Erythroblast (primary cell): ENCODE results near the gene GFI1B.

Experiments used
- DNase-seq, 2 experiments: peaks; one replicate each; lab custom pipeline; 2025; lab: John Stamatoyannopoulos, UW
- GATA1 ChIP-seq: IDR thresholded peaks from 2 replicates; pipeline ENCODE4 v1.6.1; 2011; ENCODE audit warnings: low read depth, mild to moderate bottlenecking, control low read depth, low read length, moderate library complexity
- POLR2A ChIP-seq: IDR thresholded peaks from 2 replicates; pipeline ENCODE4 v1.6.1; 2011; ENCODE audit warnings: mild to moderate bottlenecking, low read length

The GFI1B gene

GRCh38 chr9:132983491-132984201 lies 5.2 kb downstream of the GFI1B start:
- no peak for TF ChIP-seq POLR2A
- no peak for TF ChIP-seq GATA1
- no peak for DNase-seq

- DNase-seq = peak; percentile 96 to 99
- TF ChIP-seq POLR2A (peak; percentile 74), GATA1 (peak; percentile 42)
These were observed 5.9 kb downstream of the GFI1B start for GRCh38 chr9:132984202-132985070.

DNA sequence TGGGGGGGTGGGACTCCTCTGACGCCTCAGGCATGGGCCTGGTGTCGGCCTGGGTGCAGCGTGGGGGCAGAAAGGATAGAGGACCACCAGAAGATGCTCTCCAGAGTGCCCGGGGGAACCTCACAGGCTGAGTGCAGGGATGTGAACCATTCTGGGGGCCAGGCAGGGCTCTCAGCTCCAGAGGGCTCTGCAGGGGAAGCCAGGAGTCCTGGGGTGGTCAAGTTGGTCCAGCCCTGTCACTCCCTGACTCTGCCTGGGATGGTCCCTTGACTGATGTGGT lies 6.5 kb downstream of the GFI1B start:
- DNase-seq = no peak
- TF ChIP-seq GATA1 (no peak), POLR2A (no peak)

- no peak for DNase-seq
- TF ChIP-seq POLR2A (no peak), GATA1 (no peak)
These were observed 7.0 kb downstream of the GFI1B start for GRCh38 chr9:132985489-132985888.

DNA sequence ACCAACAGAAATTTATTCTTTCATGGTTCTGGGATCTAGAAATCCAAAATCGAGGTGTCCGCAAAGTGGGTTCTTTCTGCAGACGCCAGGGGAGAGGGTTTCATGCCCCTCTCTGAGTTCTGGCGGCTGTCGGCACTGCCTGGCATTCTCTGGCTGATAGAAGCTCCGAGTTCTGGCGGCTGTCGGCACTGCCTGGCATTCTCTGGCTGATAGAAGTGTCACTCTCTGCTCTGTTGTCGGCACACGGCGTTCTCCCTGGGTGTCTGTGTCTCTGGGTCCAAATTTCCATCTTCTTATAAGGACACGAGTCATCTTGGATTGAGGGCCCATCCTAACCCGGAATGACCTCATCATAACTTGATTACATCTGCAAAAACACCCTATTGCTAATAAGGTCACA lies 7.6 kb downstream of the GFI1B start:
- no peak for TF ChIP-seq POLR2A
- no peak for TF ChIP-seq GATA1
- peak; percentile 62 to 72 for DNase-seq

- no peak for DNase-seq
- TF ChIP-seq GATA1 = no peak
- TF ChIP-seq POLR2A = no peak
These were observed 8.4 kb downstream of the GFI1B start for GRCh38 chr9:132986640-132987620.

DNA sequence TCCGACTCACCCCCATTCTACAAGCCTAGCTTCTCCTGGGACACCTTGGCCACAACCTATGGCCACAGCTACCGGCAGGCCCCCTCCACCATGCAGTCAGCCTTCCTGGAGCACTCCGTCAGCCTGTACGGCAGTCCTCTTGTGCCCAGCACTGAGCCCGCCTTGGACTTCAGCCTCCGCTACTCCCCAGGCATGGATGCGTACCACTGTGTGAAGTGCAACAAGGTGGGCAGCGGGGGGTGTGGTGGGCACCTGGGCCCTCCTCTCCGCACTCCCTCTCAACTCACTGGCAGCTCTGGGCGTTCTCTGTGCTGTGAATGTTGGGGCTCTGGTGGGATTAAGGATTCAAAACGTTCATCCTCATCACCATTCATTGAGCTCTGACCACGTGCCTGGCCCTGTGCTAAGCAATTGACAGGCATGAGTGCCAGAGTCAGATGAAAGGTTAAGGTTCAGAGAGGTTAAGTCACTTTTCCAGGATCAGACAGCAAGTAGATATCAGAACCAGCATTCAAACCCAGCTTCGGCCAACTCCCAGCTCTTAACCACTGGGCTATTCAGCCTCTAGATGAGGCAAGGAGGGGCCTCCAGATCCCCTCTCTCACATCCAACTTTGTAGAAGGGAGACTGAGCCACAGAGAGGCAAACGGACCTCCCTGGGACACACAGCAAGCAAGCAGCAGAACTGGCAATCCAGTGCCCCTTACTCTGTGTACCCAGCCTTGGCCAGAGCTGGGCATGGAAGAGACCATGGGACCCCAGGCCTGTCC lies 9.9 kb downstream of the GFI1B start:
- TF ChIP-seq GATA1 (no peak), POLR2A (no peak)

GRCh38 chr9:132989014-132989310 lies 10.5 kb downstream of the GFI1B start:
- no peak for DNase-seq
- no peak for TF ChIP-seq POLR2A

More for the DNA sequence above, 9.9 kb downstream of the GFI1B start:
- DNase-seq = no peak

GRCh38 chr9:132989414-132989996 lies 11.0 kb downstream of the GFI1B start:
- TF ChIP-seq POLR2A (no peak), GATA1 (no peak)
- DNase-seq = no peak

DNA sequence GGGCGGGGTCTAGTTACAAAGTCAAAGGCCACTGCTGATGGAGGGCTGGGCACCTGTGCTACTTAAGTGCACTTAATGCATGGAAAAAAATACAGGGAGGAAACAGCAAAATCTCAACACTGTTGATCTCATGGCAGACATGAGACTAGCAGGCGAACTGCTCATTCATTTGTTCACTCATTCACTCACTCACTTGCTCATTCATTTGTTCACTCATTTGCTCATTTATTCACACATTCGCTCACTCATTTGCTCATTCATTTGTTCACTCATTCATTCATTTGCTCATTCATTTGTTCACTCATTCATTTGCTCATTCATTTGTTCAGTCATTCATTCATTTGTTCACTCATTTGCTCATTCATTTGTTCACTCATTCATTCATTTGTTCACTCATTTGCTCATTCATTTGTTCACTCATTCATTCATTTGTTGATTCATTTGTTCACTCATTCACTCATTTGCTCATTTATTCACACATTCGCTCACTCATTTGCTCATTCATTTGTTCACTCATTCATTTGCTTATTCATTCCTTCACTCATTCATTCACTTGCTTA lies 11.6 kb downstream of the GFI1B start:
- peak; percentile 35 for TF ChIP-seq POLR2A
- peak; percentile 77 to 87 for DNase-seq

GRCh38 chr9:132990781-132991180 lies 12.3 kb downstream of the GFI1B start:
- no peak for DNase-seq
- no peak for TF ChIP-seq POLR2A
- no peak for TF ChIP-seq GATA1

DNA sequence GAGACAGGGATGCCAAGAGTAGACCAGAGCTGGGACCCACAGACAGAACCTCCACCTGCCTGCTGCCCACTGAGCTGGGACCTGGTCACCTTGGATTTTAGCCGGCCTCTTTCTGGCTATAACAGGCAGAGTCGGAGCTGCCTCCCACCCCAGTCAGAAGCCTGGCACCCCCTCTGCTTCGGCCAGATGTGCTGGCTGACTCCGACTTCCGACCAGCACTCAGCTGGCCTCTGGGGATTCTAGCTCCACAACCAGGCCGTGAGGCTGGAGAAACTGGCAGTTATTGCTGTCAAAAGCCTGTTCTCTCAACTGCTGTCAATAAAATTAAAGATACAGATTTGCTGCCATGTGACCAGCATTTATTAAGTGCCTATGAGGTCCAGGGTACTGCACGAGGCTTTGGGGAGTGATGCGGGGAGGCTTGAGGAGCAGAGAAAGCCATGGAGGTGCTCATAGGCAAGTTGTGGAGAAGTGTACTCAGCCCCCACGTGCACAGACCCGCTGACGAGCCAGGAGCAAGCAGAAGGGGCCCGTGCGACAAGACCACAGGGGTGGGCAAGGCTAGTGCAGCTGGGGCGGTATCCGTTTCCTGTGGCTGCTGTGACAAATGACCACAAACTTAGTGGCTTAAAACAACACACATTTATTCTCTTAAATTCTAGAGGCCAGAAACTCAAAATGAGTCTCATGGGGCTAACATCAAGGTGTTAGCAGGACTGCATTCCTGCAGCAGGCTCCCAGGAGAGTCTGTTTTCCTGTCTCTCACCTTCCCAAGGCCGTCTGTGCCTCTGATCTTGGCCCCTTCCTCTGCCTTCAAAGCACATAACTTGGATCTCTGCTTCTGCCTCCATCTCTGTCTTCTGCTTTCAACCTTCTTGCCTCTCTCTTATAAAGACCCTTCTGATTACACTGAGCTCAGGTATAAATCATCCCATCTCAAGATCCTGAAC lies 13.1 kb downstream of the GFI1B start:
- TF ChIP-seq POLR2A = peak; percentile 43
- no peak for TF ChIP-seq GATA1
- no peak for DNase-seq

- TF ChIP-seq GATA1 (no peak), POLR2A (no peak)
- peak in 1 of 2 experiments; percentile 61 for DNase-seq
These were observed 15.0 kb downstream of the GFI1B start for GRCh38 chr9:132993511-132993939.
